ENCODE results near the gene PITPNC1.
A peak's percentile ranks its signal among the peaks of the same experiment; 100 is the strongest.
"Not testable (repeated sequence)": the region's sequence is repeated elsewhere in the genome, so short reads cannot be mapped to it uniquely, and the experiment has no call there.

The PITPNC1 gene

DNA sequence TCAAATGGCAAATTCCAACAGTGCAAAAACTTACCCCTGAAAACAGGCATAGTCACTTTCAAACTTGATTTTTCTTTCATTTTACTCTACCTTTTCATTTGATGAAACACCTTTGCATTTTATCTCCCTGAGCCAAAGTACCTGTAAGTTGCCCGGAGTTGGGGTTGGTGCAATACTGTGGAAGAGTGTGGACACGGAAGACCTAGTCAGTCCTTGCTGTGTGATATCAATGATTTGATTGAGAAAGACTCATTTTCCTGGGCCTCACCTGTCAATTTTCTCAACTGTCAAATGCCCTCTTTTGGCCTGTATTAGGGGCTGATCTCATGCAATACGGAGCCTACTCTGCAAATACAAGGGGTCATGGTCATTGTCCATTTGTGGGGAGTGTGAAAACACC lies 22.6 kb downstream of the PITPNC1 start:
- H3K27me3 ChIP-seq (replicated peaks; ENCODE audit: control insufficient read depth, insufficient read depth, low read length, poor library complexity, severe bottlenecking): no peaks in the 10 kb centered on the region
- peak overlapping the region; percentile 20 for H3K27ac ChIP-seq (ENCODE audit: insufficient read depth, low read length, poor library complexity, severe bottlenecking)
- peaks cover 14% of the 10 kb centered on the region for H3K4me1 ChIP-seq (ENCODE audit: control insufficient read depth, insufficient read depth, low read length, poor library complexity, severe bottlenecking)
- H3K4me3 ChIP-seq (ENCODE audit: insufficient read depth, low read depth, low read length, poor library complexity, severe bottlenecking): no peak overlapping the region
- peaks cover 3% of the 10 kb centered on the region for H3K36me3 ChIP-seq (ENCODE audit: control insufficient read depth, insufficient read depth, low read length)
- H3K9me3 ChIP-seq (ENCODE audit: control insufficient read depth, low read length): no peaks in the 10 kb centered on the region
- DNase-seq: no peak

DNA sequence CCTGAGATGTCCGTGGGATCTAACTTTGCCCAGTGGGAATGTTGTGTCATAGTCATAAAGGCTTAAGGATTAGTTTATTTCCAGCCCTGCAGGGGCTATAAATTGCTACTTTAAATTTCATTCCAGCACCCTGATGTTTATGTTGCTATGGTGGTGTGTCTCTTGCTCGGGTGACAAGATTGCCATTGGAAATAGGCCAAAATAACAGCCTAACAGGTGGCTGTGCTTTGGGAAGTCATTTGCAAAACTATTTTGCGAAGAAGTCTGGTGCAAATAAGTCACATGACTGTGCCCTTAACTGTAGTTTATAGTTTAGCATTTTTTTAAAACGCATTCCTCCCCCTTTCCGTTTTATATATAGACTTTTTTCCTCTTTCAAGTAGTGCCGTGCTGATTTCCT lies 23.1 kb downstream of the PITPNC1 start:
- H3K9me3 ChIP-seq (ENCODE audit: control insufficient read depth, low read length): no peaks in the 10 kb centered on the region
- H3K4me1 ChIP-seq (ENCODE audit: control insufficient read depth, insufficient read depth, low read length, poor library complexity, severe bottlenecking): peaks cover 14% of the 10 kb centered on the region
- H3K36me3 ChIP-seq (ENCODE audit: control insufficient read depth, insufficient read depth, low read length): peaks cover 2% of the 10 kb centered on the region
- peak overlapping the region; percentile 20 for H3K27ac ChIP-seq (ENCODE audit: insufficient read depth, low read length, poor library complexity, severe bottlenecking)
- no peaks in the 10 kb centered on the region for H3K27me3 ChIP-seq (replicated peaks; ENCODE audit: control insufficient read depth, insufficient read depth, low read length, poor library complexity, severe bottlenecking)
- no peak for DNase-seq
- no peak overlapping the region for H3K4me3 ChIP-seq (ENCODE audit: insufficient read depth, low read depth, low read length, poor library complexity, severe bottlenecking)

DNA sequence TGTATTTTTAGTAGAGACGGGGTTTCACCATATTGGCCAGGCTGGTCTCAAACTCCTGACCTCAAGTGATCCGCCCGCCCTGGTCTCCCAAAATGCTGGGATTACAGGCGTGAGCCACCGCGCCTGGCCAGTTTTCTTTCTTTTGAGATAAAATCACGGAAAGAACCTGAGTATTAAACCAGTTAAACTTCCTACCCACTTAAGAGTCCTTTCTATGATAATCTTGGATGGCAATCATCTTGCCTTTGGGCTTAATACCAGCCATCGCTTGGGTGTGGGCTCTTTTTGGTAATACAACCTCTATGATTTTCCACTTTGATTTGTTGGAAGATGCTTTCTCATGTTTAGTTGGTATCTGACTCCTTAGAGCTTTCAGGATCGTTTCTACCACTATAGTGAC lies 24.0 kb downstream of the PITPNC1 start:
- H3K27ac ChIP-seq (ENCODE audit: insufficient read depth, low read length, poor library complexity, severe bottlenecking): no peak overlapping the region
- no peak for DNase-seq
- H3K4me1 ChIP-seq (ENCODE audit: control insufficient read depth, insufficient read depth, low read length, poor library complexity, severe bottlenecking): peaks cover 14% of the 10 kb centered on the region
- no peaks in the 10 kb centered on the region for H3K27me3 ChIP-seq (replicated peaks; ENCODE audit: control insufficient read depth, insufficient read depth, low read length, poor library complexity, severe bottlenecking)
- no peaks in the 10 kb centered on the region for H3K9me3 ChIP-seq (ENCODE audit: control insufficient read depth, low read length)
- no peaks in the 10 kb centered on the region for H3K36me3 ChIP-seq (ENCODE audit: control insufficient read depth, insufficient read depth, low read length)
- H3K4me3 ChIP-seq (ENCODE audit: insufficient read depth, low read depth, low read length, poor library complexity, severe bottlenecking): no peak overlapping the region

DNA sequence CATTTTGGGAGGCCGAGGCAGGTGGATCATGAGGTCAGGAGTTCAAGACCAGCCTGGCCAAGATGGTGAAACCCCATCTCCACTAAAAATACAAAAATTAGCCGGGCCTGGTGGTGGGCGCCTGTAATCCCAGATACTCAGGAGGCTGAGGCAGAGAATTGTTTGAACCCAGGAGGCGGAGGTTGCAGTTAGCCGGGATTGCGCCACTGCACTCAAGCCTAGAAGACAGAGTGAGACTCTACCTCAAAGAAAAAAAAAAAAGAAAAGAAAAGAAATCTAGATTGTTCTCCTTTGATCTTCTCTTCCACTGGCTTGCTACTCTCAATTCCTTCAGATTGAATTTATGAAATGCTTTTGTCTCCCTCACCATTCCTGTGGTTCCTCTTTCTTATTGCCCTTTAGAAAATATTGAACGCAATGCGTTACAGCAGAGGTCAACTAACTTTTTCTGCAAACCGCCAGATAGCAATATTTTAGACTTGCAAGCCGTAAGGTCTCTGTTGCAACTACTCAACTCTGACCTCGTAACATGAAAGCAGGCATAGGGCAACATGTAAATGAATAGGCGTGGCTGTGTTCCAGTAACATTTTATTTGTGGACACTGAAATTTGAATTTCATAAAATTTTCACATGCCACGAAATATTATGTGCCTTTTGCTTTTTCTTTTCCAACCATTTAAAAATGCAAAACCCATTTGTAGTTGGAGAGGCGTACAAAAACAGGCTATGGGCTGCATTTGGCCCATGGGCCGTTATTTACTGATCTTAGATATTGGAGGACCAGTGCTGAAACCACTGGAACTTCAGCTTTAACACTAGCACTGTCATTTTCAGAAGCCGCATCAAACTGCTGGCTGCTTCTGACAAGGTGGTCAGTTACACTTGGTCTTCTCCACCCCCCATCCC lies 24.8 kb downstream of the PITPNC1 start:
- Histone ChIP-seq H3K9me3 (ENCODE audit: control insufficient read depth, low read length) (no peaks in the 10 kb centered on the region), H3K4me3 (ENCODE audit: insufficient read depth, low read depth, low read length, poor library complexity, severe bottlenecking) (no peak overlapping the region), H3K4me1 (ENCODE audit: control insufficient read depth, insufficient read depth, low read length, poor library complexity, severe bottlenecking) (peaks cover 14% of the 10 kb centered on the region), H3K27me3 (replicated peaks; ENCODE audit: control insufficient read depth, insufficient read depth, low read length, poor library complexity, severe bottlenecking) (no peaks in the 10 kb centered on the region), H3K27ac (ENCODE audit: insufficient read depth, low read length, poor library complexity, severe bottlenecking) (no peak overlapping the region), H3K36me3 (ENCODE audit: control insufficient read depth, insufficient read depth, low read length) (no peaks in the 10 kb centered on the region)
- no peak for DNase-seq

DNA sequence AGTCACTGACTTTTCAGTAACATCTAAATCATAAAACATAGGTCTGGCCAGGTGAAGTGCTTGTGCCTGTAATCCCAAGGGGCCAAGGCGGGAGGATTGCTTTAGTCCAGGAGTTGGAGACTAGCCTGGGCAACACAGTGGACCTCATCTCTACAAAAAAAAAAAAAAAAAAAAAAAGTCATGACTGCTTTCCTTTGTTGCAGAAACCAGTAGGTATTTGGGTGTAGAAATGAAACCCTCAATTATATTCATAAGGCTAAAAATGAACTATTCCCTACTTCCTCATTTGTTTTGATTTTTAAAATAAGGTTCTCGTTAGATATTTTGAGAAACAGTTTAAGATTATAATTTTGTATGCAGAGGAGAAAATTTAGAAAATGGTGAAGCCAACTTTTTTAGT lies 26.0 kb downstream of the PITPNC1 start:
- Histone ChIP-seq H3K27me3 (replicated peaks; ENCODE audit: control insufficient read depth, insufficient read depth, low read length, poor library complexity, severe bottlenecking) (no peaks in the 10 kb centered on the region), H3K9me3 (ENCODE audit: control insufficient read depth, low read length) (no peaks in the 10 kb centered on the region), H3K4me1 (ENCODE audit: control insufficient read depth, insufficient read depth, low read length, poor library complexity, severe bottlenecking) (peaks cover 14% of the 10 kb centered on the region), H3K36me3 (ENCODE audit: control insufficient read depth, insufficient read depth, low read length) (no peaks in the 10 kb centered on the region), H3K27ac (ENCODE audit: insufficient read depth, low read length, poor library complexity, severe bottlenecking) (no peak overlapping the region), H3K4me3 (ENCODE audit: insufficient read depth, low read depth, low read length, poor library complexity, severe bottlenecking) (no peak overlapping the region)
- no peak for DNase-seq

DNA sequence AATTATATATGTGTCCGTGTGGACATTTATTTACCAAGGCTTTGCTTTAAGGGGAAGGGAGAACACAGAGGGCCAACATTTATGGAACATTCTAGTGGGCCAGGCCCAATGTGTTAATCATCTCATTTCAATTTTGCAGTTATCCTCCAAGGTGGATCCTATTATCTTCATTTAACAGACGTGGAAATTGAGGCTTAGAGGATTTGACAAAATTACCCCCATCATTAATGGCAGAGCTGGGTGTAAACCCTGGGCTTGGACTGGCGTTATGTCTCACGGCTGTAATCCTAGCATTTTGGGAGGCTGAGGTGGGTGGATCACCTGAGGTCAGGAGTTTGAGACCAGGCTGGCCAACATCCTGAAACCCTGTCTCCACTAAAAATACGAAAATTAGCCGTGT lies 26.4 kb downstream of the PITPNC1 start:
- Histone ChIP-seq H3K4me3 (ENCODE audit: insufficient read depth, low read depth, low read length, poor library complexity, severe bottlenecking) (no peak overlapping the region), H3K9me3 (ENCODE audit: control insufficient read depth, low read length) (no peaks in the 10 kb centered on the region), H3K27me3 (replicated peaks; ENCODE audit: control insufficient read depth, insufficient read depth, low read length, poor library complexity, severe bottlenecking) (no peaks in the 10 kb centered on the region), H3K27ac (ENCODE audit: insufficient read depth, low read length, poor library complexity, severe bottlenecking) (no peak overlapping the region), H3K4me1 (ENCODE audit: control insufficient read depth, insufficient read depth, low read length, poor library complexity, severe bottlenecking) (peaks cover 14% of the 10 kb centered on the region), H3K36me3 (ENCODE audit: control insufficient read depth, insufficient read depth, low read length) (no peaks in the 10 kb centered on the region)
- DNase-seq: no peak

DNA sequence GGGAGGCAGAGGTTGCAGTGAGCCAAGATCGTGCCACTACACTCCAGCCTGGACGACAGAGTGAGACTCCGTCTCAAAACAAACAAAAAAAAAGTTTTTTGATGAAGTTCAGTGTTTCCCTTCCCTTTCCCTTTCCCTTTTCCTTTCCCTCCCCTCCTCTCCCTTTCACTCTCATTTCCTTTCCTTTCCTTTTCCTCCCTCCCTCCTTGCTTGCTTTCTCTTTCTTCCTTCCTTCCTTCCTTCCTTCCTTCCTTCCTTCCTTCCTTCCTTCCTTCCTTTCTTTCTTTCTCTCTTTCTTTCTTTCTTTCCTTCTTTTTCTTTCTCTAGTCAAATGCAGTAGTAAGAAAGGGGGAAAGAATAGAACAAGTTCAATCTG lies 31.4 kb downstream of the PITPNC1 start:
- not testable (repeated sequence) for H3K9me3 ChIP-seq (ENCODE audit: control insufficient read depth, low read length); DNase-seq; H3K27me3 ChIP-seq (replicated peaks; ENCODE audit: control insufficient read depth, insufficient read depth, low read length, poor library complexity, severe bottlenecking); H3K36me3 ChIP-seq (ENCODE audit: control insufficient read depth, insufficient read depth, low read length); H3K27ac ChIP-seq (ENCODE audit: insufficient read depth, low read length, poor library complexity, severe bottlenecking); H3K4me3 ChIP-seq (ENCODE audit: insufficient read depth, low read depth, low read length, poor library complexity, severe bottlenecking); H3K4me1 ChIP-seq (ENCODE audit: control insufficient read depth, insufficient read depth, low read length, poor library complexity, severe bottlenecking)

DNA sequence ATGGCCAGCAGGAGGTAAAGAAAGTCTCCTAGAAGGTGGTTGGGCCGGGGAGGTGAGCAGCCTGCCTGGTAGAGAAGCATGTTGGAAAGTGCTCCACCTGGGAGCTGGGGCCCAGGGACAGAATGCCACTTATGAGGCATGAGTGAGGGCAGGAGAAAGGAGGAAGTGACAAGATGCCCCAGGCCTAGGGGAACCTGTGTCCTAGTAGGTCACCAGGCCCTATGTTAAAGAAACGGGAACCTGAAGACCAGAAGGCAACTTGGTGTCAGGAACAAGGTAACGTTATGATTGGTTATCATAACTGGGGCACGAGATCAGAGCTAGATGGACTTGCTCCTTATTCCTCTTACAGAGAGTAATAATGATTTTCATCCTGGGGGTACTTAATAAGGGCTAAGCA lies 34.3 kb downstream of the PITPNC1 start:
- Histone ChIP-seq H3K4me1 (ENCODE audit: control insufficient read depth, insufficient read depth, low read length, poor library complexity, severe bottlenecking) (no peaks in the 10 kb centered on the region), H3K4me3 (ENCODE audit: insufficient read depth, low read depth, low read length, poor library complexity, severe bottlenecking) (no peak overlapping the region), H3K27me3 (replicated peaks; ENCODE audit: control insufficient read depth, insufficient read depth, low read length, poor library complexity, severe bottlenecking) (no peaks in the 10 kb centered on the region), H3K36me3 (ENCODE audit: control insufficient read depth, insufficient read depth, low read length) (no peaks in the 10 kb centered on the region), H3K9me3 (ENCODE audit: control insufficient read depth, low read length) (no peaks in the 10 kb centered on the region), H3K27ac (ENCODE audit: insufficient read depth, low read length, poor library complexity, severe bottlenecking) (no peak overlapping the region)
- no peak for DNase-seq

DNA sequence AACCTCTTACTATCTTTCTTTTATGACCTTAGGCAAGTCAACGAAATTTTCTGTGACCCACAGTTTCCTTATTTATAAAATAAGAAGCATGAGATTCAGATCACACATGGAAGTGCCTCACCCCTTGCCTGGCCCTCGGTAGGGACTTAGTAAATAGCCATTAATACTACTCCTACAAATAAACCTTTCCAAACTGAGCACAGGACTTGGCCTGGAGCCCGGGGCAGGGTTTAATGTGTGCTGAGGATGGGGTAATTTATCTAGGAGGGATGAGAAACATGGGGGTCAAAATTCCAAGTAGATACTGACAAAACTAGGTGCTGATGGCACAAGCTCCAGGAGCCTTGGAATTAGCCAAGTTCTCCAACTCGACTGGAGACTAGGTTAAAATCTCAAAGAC lies 35.0 kb downstream of the PITPNC1 start:
- Histone ChIP-seq H3K27me3 (replicated peaks; ENCODE audit: control insufficient read depth, insufficient read depth, low read length, poor library complexity, severe bottlenecking) (no peaks in the 10 kb centered on the region), H3K27ac (ENCODE audit: insufficient read depth, low read length, poor library complexity, severe bottlenecking) (no peak overlapping the region), H3K36me3 (ENCODE audit: control insufficient read depth, insufficient read depth, low read length) (no peaks in the 10 kb centered on the region), H3K9me3 (ENCODE audit: control insufficient read depth, low read length) (no peaks in the 10 kb centered on the region), H3K4me3 (ENCODE audit: insufficient read depth, low read depth, low read length, poor library complexity, severe bottlenecking) (no peak overlapping the region), H3K4me1 (ENCODE audit: control insufficient read depth, insufficient read depth, low read length, poor library complexity, severe bottlenecking) (no peaks in the 10 kb centered on the region)
- no peak for DNase-seq

DNA sequence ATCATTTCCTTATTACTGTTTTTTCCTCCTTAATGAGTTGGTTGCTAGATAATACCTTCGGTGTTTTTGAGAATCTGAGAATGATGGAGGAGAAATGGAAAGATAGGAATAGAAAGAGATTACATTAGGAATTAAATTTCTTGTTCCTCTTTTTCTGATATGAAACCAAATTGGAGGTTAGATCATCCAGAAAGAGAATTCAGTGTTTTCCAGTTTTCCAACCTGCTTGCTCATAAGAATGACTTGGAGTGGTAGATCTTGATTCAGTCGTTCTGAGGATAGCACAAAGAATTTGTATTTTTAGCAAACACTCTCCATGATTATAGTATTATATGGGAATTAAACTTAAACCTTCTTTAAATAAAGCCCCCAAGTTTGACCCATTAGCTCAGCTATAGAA lies 35.9 kb downstream of the PITPNC1 start:
- Histone ChIP-seq H3K9me3 (ENCODE audit: control insufficient read depth, low read length) (no peaks in the 10 kb centered on the region), H3K4me3 (ENCODE audit: insufficient read depth, low read depth, low read length, poor library complexity, severe bottlenecking) (no peak overlapping the region), H3K36me3 (ENCODE audit: control insufficient read depth, insufficient read depth, low read length) (no peaks in the 10 kb centered on the region), H3K27me3 (replicated peaks; ENCODE audit: control insufficient read depth, insufficient read depth, low read length, poor library complexity, severe bottlenecking) (no peaks in the 10 kb centered on the region), H3K27ac (ENCODE audit: insufficient read depth, low read length, poor library complexity, severe bottlenecking) (no peak overlapping the region), H3K4me1 (ENCODE audit: control insufficient read depth, insufficient read depth, low read length, poor library complexity, severe bottlenecking) (no peaks in the 10 kb centered on the region)
- DNase-seq: no peak
